Stomach (tissue), 4 donors: ENCODE measurements around the gene OPN1SW.

Experiments
- EP300 ChIP-seq: sonication (generic); formaldehyde crosslinking; IDR thresholded peaks from one replicate; pipeline ENCODE4 v1.6.1; 2017; ENCODE audit warnings: antibody characterized with exemption
- POLR2A ChIP-seq, 4 donors: fragments of 450-650 bp; IDR thresholded peaks; one replicate each; pipeline ENCODE4 v1.6.1; 2016; ENCODE audit warnings: antibody characterized with exemption in 4 of 4, control low read depth in 2 of 4, mild to moderate bottlenecking in 1 of 4, moderate library complexity in 1 of 4
- POLR2AphosphoS5 ChIP-seq, 3 donors: sonication (generic); formaldehyde crosslinking; IDR thresholded peaks; one replicate each; pipeline ENCODE4 v1.6.1; 2016; ENCODE audit warnings: antibody characterized with exemption in 3 of 3
- TF ChIP-seq, protein P1 (sequence below), 7 experiments: fragments of 450-650 bp in 4 of 7; fragments of 200-600 bp in 3 of 7; sonication (generic) in 3 of 7; IDR thresholded peaks; one replicate each; pipeline ENCODE4 v1.5.1; 2016 to 2019; ENCODE audit warnings: antibody characterized with exemption in 7 of 7, control low read depth in 2 of 7, mild to moderate bottlenecking in 1 of 7

DNA sequence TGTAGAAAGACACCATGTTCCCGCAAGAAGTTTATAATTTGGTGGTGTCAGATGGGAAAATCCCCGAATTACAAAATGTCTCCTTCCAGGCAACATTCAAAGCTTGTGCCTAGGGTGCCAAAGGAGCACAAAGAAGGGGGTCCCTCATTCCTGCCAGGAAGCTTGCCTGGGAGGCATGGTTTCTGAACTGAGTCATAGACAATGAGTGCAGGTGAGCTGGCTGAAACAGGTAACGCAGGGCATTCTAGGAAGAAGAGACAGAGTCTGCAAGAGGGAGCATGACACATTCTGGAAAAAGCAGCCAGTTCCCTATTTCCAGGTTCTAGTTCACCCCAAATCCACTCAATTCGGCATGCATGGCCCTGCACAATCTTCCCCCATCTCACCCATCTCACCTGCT is 48.4 kb downstream of the OPN1SW start:
- TF ChIP-seq POLR2A (IDR thresholded peaks at IDR 0.05) (no peak), EP300 (no peak), POLR2AphosphoS5 (IDR thresholded peaks at IDR 0.05) (no peak)
- TF ChIP-seq, protein P1, sequence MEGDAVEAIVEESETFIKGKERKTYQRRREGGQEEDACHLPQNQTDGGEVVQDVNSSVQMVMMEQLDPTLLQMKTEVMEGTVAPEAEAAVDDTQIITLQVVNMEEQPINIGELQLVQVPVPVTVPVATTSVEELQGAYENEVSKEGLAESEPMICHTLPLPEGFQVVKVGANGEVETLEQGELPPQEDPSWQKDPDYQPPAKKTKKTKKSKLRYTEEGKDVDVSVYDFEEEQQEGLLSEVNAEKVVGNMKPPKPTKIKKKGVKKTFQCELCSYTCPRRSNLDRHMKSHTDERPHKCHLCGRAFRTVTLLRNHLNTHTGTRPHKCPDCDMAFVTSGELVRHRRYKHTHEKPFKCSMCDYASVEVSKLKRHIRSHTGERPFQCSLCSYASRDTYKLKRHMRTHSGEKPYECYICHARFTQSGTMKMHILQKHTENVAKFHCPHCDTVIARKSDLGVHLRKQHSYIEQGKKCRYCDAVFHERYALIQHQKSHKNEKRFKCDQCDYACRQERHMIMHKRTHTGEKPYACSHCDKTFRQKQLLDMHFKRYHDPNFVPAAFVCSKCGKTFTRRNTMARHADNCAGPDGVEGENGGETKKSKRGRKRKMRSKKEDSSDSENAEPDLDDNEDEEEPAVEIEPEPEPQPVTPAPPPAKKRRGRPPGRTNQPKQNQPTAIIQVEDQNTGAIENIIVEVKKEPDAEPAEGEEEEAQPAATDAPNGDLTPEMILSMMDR (IDR thresholded peaks at IDR 0.05) = no peak
